NCI-H1092 (cell line): ENCODE measurements around the gene GRAP2.
"Not testable (repeated sequence)": the region's sequence is repeated elsewhere in the genome, so short reads cannot be mapped to it uniquely, and the experiment has no call there.

ENCODE experiments used
- DNase-seq: peaks from one replicate; lab custom pipeline; 2025; lab: John Stamatoyannopoulos, UW

Gene GRAP2

DNA sequence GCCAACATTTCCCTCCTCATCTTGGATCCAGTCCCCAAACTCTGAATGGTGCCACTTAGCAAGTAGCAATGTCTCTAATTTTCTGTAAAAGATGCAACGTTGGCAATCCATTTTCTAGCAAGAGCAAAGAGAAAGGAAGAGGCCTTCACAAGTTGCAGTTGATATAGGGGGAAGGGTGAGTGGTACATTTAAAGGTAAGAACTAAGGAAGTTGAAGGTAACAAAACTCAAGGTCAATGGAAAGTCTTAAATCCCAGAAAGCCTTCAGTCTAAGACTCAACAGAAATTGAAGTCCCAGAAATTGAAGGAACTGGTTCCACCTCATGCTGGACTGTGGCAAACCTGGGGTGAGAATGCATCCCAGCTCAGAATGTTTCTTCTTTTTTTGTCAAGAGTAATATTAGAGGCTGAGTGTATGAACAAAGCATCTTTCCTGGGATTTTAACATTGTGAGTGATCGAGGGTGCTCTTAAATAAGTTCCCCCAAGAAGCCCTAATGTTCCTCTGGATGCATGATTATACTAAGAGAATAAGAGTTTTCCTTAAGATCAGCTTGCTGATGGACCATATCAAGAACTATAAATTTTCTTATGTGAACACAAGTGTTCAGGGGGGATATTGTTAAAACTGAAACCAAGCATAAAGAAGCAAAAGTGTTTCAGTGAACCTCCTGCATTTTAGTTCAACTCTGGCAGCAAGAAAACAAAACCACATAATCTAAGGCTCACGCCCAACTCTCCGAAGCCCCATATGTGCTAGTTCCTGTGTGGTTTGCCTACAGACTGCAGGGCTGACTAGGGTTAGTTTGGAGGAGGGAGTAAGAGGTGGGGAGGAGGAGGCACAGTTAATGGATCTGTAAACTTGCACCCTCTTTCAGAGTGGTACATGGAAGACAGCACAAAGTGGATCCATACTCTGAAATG is at the start of gene GRAP2:
Gene GRAP2, plus strand, starts transcription at position 779 of the 922 bp plus-strand sequence. CDS start 46,023 bp downstream, outside the sequence.
- DNase-seq: no peak

DNA sequence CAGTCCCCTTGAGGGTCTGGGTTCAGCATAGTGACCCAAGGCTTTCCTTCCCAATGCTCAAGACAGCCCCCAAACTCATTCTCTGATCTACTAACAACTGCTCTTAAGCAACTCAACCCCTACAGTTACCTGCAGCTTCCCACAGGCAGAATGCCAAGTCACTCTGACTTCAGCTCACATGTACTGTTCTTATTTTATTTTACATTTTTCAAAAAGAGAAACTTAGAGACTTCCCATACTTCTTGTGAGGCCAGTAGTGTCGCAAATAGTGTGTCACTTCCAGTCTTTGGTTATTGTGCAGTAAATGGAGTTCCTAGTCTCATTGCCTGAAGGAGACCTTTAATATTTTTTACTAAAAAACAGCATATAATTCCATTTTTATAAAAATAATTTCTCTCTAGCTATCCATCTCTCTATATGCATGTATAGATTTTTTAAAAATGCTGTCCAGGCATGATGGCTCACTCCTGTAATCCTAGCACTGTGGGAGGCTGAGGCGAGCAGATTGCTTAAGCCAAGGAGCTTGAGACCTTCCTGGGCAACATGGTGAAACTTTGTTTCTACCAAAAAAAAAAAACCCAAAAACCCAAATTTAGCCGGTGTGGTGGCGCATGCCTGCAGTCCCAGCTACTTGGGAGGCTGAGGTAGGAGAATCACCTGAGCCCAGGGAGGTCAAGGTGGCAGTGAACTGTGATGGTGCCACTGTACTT is 49.1 kb upstream of the GRAP2 start:
- DNase-seq: no peak

DNA sequence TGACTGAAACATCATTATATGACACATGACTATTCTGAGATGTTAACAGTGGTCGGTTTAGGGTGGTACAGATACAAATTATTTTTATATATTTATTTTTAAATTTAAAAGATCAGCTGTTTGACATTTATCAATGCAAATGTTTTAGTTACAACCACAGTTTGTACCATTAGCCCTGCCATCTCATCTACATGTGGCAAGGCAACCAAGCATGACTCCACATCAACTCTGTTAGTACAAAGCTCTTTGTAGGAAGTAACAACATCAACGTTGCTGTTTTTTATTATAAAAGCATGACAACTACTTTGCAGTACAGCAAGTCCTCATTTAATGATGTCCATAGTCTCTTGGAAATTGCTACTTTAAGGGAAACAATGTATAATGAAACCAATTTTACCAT is 48.1 kb upstream of the GRAP2 start:
- DNase-seq: no peak

DNA sequence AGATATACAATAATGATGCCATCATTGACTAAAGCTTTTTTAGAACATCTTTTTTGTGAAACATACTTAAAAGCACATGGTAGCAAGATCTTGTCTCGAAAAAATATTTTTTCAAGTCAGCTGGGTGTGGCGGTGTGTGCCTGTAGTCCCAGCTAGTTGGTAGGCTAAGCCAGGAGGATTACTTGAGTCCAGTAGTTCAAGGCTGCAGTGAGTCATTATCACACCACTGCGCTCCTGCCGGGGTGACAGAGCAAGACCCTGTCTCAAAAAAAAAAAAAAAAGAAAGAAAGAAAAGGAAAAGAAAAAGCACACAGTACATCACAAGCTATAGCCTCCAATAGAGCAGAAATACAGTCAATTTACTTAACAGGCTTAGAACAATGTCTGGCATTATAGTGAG is 44.3 kb upstream of the GRAP2 start:
- DNase-seq: no peak

DNA sequence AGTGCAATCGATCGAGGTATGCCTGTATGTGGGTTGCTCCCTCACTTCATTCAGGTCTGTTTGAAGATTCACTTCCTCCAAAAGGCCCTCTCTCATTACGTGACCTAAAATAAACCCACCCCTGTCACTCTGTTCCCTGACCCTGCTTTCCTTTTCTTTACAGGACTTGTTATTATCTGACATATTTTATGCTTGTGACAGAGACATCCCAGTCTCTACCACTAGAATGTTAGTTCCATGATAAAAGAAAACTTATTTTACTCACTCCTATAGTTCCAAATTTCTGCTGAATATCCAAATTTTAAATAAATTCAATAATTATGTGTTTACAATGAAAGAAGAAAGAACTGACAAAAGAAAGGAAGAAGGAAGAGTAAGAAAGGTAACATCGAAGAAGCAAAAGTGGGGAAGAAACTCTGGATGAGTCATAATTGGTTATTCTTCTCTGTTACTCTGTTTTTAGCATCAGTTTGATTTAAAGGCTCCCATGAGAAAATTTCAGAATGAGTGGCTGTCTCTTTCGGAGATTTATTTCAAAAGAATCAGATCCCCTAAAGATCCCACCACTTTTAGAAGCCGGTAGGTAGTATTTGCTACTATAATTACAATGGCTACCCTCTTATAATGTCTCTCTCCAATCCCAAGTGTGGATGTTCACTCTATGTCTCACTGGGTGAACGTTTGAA is 40.8 kb upstream of the GRAP2 start:
- no peak for DNase-seq

DNA sequence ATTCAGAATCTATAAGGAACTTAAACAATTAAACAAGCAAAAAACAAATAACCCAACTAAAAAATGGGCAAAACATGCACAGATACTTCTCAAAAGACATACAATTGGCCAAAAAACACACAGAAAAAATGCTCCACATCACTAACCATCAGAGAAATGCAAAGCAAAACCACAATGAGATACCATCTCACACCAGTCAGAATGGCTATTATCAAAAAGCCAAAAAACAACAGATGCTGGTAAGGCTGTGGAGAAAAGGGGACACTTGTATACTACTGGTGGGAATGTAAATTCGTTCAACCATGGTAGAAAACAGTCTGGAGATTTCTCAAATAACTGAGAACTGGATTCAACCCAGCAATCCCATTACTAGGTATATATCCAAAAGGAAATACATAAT is 32.1 kb upstream of the GRAP2 start:
- no peak for DNase-seq

DNA sequence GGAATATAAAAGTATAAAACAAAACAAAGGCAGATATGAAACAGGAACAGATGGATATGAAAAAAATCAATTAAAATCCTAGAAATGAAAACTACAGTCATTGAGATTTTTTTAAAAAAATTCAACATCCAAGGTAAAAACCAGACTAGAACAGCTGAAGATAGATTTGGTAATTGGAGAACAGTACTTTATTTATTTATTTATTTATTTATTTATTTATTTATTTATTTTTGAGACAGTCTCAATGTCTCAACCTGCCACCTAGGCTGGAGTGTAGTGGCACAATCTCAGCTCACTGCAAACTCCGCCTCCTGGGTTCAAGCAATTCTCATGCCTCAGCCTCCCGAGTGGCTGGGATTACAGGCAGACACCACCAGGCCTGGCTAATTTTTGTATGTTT is 31.1 kb upstream of the GRAP2 start:
- not testable (repeated sequence) for DNase-seq

DNA sequence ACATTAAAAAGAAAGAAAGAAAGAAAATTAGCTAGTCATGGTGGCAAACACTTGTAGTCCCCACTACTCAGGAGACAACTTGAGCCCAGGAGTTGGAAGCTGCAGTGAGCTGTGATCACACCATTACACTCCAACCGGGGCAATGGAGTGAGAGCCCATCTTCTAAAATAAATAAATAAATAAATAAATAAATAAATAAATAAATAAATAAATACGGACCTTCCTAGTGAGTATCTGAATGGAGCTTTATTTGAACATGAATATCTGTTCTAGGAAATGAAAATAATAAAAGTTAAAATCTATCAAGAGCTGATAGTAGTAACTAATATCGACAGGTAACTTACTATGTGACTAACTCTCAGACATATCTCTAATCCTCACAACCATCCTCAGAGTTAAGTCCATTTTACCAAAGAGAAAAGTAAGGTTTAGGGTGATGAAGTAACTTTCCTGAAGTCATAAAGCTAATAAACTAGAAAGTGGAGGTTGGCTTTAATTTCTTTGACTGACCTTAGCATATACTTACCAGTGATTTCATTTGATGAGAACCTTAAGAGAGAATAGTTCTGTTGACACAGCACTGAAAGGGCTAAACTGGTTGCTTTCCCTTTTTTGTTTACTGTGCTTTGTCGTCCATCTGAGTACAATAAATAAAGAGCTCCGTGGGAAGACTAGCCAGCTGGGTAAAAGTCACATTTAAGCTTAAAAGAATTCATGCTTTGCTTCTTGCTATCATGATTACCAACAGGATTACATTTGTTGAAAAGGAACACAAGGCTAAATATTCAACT is 29.7 kb upstream of the GRAP2 start:
- no peak for DNase-seq

DNA sequence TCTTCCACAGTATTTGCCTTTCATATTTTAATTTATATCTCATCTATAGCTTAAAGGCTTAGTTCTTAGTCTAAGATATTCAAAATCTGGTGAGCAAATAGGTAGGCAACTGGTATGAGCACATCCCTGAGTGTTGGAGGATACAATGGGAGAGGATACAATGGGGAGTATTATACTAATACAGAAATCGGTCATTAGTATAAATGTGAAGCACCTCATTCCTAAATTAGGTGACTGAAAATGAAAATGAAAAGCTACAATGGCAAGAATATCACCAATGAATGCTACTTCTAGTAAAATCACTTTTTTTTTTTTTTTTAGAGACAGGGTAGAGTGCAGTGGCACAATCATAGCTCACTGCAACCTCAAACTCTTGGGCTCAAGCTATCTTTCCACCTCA is 28.3 kb upstream of the GRAP2 start:
- no peak for DNase-seq

DNA sequence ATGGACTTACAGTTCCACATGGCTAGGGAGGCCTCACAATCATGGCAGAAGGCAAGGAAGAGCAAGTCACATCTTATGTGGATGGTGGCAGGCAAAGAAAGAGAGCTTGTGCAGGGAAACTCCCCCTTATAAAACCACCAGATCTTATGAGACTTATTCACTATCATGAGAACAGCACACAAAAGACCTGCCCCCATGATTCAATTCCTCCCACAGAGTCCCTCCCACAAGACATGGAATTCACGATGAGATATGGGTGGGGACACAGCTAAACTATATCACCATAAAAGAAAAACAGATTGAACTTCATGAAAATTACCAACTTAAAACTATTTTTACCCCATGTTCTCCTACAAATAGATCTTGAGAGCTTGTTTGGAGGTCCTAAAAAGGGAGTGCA is 26.9 kb upstream of the GRAP2 start:
- DNase-seq: no peak

DNA sequence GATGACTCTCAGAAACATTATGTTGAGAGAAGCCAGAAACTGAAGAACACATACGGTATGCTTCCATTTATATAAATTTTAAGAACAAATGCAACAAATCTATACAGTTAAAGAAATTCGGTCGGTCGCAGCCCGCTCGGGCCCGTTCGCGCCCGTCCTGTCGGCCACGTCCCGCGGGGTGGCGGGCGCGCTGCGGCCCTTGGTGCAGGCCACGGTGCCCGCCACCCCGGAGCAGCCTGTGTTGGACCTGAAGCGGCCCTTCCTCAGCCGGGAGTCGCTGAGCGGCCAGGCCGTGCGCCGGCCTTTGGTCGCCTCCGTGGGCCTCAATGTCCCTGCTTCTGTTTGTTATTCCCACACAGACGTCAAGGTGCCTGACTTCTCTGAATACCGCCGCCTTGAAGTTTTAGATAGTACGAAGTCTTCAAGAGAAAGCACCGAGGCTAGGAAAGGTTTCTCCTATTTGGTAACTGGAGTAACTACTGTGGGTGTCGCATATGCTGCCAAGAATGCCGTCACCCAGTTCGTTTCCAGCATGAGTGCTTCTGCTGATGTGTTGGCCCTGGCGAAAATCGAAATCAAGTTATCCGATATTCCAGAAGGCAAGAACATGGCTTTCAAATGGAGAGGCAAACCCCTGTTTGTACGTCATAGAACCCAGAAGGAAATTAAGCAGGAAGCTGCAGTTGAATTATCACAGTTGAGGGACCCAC is 25.6 kb upstream of the GRAP2 start:
- DNase-seq: not testable (repeated sequence)

DNA sequence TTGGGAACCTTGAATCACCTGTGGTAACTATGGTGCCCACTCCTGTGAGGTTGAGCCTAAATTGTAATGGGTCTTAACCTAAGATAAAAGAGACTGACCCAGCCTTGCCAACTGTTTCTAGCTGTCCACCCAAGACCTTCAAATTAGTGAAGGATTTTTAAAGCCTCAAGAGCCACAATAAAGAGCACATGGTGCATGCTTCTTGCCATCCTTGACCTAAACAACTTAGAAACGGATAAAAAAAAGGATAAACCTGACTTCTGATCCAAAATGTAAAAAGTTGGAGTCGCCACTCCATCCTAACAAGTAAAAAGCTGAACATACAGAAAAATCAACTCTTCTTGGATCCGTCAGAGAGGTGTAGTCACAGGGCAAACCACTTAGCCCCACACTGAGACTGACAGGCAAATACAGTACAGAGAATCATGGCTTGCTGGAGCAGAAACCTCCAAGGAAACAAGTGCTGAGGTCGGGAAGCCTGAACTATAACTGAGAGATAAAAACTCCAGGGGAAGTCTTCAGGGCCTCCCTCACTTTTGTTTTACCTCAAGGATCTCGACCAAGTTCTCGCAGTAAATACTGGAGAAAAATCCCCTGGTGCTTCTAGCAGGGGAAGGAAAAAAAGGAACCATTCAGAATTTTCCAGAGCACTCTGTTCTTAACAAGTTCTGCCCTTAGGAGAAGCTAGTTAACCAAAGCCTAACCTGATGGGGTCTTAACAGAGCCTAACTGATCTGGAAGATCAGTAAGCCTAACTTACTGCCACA is 23.6 kb upstream of the GRAP2 start:
- no peak for DNase-seq

DNA sequence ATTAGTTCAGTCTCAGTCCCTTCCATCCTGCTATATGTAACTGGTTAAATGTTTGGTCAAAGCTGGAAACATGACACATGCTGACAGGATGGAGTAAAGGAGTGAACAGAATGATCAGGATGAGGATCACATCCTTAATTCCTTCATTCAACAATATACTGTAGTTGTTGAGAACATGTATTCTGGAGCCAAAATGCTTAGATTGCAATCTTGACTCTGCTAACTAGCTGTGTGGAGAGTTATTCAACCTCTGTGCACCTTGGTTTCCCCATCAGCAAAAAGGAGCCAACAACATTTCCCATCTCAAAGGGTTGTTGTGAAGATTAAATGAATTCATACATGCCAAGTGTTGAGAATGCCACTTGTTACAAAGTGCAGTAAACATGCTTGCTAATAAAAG is 20.2 kb upstream of the GRAP2 start:
- DNase-seq: no peak

DNA sequence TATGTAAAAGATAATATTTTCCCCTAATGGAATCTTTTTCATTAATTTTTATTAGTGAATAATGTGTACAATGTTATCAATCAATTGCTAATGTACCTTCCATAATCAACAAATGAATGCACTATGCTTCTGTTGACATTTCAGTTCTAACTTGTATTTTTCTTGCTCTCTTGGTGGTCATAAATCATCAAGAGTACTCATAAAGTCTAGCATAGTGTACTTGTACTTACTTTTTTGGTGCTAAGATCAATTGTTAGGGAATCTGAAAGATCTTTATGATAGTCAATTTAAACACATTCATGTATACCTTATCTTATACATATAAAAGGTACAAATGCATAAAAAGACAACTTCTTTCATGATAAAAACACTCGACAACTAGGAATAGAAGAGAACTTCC is 17.8 kb upstream of the GRAP2 start:
- no peak for DNase-seq

DNA sequence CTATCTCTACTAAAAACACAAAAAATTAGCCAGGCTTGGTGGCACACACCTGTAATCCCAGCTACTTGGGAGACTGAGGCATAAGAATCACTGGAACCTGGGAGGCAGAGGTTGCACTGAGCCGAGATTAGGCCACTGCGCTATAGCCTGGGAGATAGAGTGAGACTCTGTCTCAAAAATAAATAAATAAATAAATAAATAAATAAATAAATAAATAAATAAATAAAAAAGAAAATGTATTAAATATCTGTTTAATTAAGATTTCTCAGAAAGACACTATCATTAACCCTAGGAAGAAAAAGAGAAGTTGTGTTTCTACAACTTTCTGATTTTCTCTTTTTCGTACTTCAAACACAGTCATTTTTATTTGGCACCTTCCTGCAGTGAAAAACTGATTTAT is 11.0 kb upstream of the GRAP2 start:
- not testable (repeated sequence) for DNase-seq

DNA sequence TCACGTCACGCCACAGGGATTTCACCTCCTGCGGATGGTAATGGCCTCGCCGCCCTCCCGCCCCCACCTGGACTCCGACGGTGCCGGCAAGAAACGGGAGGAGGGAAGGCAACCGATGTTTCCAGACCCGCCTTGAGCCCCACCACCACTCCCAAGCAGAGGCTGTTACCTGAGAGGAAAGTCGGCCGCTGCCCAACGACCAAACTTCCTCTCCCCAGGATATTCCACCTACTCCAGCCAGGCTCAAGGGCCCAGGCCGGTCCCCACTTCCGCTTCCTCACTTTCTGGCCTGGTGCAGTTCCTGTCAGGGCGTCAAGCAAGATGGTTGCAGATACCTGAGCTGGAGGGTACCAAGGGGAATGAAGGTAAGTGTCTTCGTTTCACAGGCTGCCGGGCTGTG is 7.4 kb upstream of the GRAP2 start, which contains the start of gene ENTHD1:
Gene ENTHD1, minus strand, starts transcription at position 235 of the 400 bp plus-strand sequence. CDS start 6,012 bp downstream, outside the sequence.
- DNase-seq: no peak

DNA sequence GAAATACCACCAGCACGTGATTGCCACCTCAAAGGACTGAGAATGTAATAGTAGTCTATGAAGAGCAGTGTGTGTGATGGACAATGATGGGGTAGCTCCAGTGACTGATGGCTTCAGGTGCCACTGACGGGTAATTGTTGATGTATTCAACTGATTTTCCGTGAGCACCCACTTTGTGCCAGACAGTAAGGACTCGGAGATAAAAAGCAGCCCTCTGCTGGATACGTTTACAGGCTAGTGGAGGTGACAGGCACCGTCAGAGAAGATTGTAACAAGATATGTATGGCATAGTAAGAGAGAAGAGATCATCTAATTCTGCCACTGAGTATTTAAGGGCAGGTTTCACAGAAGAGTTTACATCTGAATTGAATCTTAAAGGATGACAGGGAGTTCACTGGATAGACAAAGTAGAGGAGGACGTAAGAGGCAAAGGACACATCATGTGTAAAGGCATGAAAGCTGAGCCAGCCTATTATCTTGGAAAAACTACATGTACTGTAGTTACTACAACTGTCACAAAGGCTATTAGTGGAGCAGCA is 6.3 kb upstream of the GRAP2 start:
- no peak for DNase-seq

DNA sequence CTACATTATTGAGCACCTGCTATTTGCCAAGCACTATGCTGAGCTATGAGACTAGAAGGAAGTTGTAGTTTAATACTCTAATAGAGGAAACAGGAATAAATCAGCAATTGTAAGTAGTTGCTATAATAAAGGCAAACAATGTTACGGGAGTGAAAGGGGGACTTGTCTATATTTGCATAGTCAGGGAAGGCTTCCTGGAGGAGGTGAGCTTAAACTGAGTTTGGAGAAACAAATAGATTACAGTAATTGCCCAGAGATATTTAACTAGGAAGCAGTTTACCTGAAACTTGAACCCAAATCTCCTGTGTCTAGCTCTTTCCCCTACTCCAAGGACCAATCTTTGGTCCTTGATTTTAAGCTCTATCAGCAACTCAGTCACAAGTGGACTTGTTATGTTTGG is 5.2 kb upstream of the GRAP2 start:
- DNase-seq: no peak

DNA sequence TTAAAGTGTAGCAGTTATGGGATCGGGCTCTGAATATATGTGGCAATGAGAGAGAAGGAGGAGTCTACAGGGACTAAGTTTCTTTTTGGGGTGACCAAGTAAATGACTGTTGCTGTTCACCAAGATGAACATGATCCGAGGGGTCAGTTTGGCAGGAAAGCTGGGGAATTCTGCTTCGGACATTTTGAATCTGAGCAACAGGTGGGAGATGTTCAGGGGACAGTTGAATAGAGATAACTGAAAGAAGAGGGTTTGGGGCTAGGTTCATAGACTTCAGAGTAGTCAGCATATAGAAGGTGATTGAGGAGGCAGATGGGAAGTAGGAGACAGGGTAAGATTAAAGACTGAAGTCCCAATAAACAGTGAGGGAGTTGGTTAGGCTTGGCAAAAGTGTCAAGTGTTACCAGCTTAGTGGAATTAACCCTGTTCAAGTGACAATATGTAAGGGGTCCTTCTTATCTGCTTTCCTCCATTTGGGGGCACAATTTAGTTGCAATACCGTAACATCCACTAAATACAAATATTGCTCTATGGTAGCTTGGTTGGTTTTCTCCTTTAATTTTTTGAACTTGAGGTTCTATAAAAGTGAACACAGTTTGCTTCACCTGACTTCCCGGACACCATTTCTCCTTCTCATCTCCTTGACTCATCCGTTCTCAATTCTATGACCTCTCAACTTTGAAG is 4.4 kb upstream of the GRAP2 start:
- DNase-seq: no peak
